Loucy (cell line): ENCODE data around the gene MMP11.

ENCODE experiments used
- H2AFZ ChIP-seq: fragments of 200-600 bp; sonication (generic); 2 replicates; pipeline ENCODE4 v1.6.0; 2016; ENCODE audit warnings: antibody characterized with exemption, mild to moderate bottlenecking, low read length, moderate library complexity
- H3F3A ChIP-seq: fragments of 200-600 bp; 2 replicates; pipeline ENCODE4 v1.6.0; 2016; ENCODE audit warnings: antibody characterized with exemption, low read depth, mild to moderate bottlenecking
- H3K27me3 ChIP-seq: fragments of 200-600 bp; sonication (generic); 2 replicates; pipeline ENCODE4 v1.6.1; 2014; ENCODE audit warnings: low read length, mild to moderate bottlenecking; ENCODE audit not compliant: insufficient read depth, poor library complexity, severe bottlenecking
- H3K36me3 ChIP-seq: fragments of 200-600 bp; sonication (generic); 2 replicates; pipeline ENCODE4 v1.6.1; 2016; ENCODE audit warnings: low read length; ENCODE audit not compliant: insufficient read depth
- H3K4me1 ChIP-seq: fragments of 200-600 bp; sonication (generic); 2 replicates; pipeline ENCODE4 v1.5.1; 2014; ENCODE audit warnings: low read length, mild to moderate bottlenecking; ENCODE audit not compliant: insufficient read depth, poor library complexity, severe bottlenecking
- H3K4me2 ChIP-seq: fragments of 200-600 bp; sonication (generic); 2 replicates; pipeline ENCODE4 v1.6.0; 2014; ENCODE audit warnings: antibody characterized with exemption, low read length, low read depth, mild to moderate bottlenecking; ENCODE audit not compliant: poor library complexity, severe bottlenecking
- H3K4me3 ChIP-seq: fragments of 200-600 bp; sonication (generic); 2 replicates; pipeline ENCODE4 v1.5.1; 2014; ENCODE audit warnings: low read length, mild to moderate bottlenecking, mixed read lengths; ENCODE audit not compliant: poor library complexity, severe bottlenecking
- H3K79me2 ChIP-seq: fragments of 200-600 bp; sonication (generic); 2 replicates; pipeline ENCODE4 v1.6.1; 2014; ENCODE audit warnings: low read length; ENCODE audit not compliant: insufficient read depth
- H3K9ac ChIP-seq: fragments of 200-600 bp; sonication (generic); 2 replicates; pipeline ENCODE4 v1.6.0; 2014; ENCODE audit warnings: mild to moderate bottlenecking, low read depth, low read length, moderate library complexity; ENCODE audit not compliant: poor library complexity, severe bottlenecking
- H3K9me2 ChIP-seq: fragments of 200-600 bp; sonication (generic); replicated peaks from 2 replicates; pipeline ENCODE4 v1.6.1; 2016; ENCODE audit warnings: low read depth, low read length, mixed read lengths
- H3K9me3 ChIP-seq: fragments of 200-600 bp; sonication (generic); 2 replicates; pipeline ENCODE4 v1.6.1; 2014; ENCODE audit warnings: mild to moderate bottlenecking, antibody characterized with exemption, low read length, low read depth; ENCODE audit not compliant: insufficient read depth
- H4K20me1 ChIP-seq: fragments of 200-600 bp; sonication (generic); 2 replicates; pipeline ENCODE4 v1.6.0; 2014; ENCODE audit warnings: antibody characterized with exemption, low read length, mild to moderate bottlenecking; ENCODE audit not compliant: insufficient read depth, poor library complexity, severe bottlenecking
- EZH2phosphoT487 ChIP-seq: fragments of 200-600 bp; IDR thresholded peaks from 2 replicates; pipeline ENCODE4 v1.6.1; 2018; ENCODE audit warnings: antibody characterized with exemption, mild to moderate bottlenecking, moderate library complexity, borderline replicate concordance
- TF ChIP-seq, protein P1 (sequence below): fragments of 200-600 bp; sonication (generic); conservative IDR thresholded peaks from 2 replicates; pipeline ENCODE4 v1.5.1; 2014; ENCODE audit warnings: mild to moderate bottlenecking, antibody characterized with exemption, low read length

MMP11 gene

DNA sequence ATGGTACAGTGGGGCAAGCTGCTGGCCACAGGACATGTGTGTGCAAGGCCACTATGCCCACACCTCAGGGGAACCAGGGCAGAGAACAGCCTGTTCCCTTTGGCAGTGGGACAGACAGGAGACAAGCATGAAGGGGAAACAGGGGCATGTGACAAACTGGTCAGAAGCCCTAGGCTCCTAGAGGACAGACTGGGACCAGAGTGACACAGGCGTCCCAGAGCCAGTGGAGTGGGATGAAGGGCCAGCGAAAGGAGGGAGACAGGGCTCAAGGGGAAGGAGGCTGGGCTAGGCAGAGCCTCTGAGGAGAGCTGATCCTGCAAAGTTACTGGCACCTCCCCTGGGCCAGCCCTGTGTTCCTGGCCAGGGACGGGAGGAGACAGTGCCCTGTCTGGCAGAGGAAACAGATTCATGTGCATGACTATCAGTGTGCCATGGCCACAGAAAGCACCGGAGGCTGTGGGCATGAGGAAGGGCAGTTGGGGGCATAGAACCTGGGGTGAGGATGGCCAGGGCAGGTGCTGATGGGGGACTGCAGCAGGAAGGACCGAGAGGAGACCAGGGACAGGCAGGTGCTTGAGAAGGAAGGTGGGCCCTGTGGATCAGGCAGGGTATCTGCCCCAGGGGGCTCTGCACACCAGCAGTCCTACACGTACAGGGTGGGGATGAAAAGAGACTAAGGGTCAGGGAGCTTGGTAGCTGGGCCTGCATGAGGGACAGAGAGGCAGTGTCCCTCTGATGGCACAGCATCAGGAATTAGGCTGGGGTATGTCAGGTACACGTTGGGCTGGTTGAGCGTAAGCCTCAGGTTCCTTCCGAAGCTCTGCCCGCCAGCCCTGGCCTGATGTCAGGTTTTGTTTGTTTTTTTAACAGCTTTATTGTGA lies 56.4 kb downstream of the MMP11 start:
- Histone ChIP-seq H3K79me2 (peaks cover 10% of the 10 kb centered on the region; the same call in 1 of the 2 replicates), H2AFZ (no peak overlapping the region), H3K27me3 (no peaks in the 10 kb centered on the region), H3K9me2 (no peaks in the 10 kb centered on the region), H3K9me3 (no peaks in the 10 kb centered on the region), H3K4me3 (no peak overlapping the region), H4K20me1 (peaks cover 6% of the 10 kb centered on the region), H3K9ac (no peak overlapping the region), H3K36me3 (peaks cover 85% of the 10 kb centered on the region; the same call in 1 of the 2 replicates), H3F3A (no peaks in the 10 kb centered on the region), H3K4me1 (no peaks in the 10 kb centered on the region), H3K4me2 (no peak overlapping the region)
- TF ChIP-seq, protein P1, sequence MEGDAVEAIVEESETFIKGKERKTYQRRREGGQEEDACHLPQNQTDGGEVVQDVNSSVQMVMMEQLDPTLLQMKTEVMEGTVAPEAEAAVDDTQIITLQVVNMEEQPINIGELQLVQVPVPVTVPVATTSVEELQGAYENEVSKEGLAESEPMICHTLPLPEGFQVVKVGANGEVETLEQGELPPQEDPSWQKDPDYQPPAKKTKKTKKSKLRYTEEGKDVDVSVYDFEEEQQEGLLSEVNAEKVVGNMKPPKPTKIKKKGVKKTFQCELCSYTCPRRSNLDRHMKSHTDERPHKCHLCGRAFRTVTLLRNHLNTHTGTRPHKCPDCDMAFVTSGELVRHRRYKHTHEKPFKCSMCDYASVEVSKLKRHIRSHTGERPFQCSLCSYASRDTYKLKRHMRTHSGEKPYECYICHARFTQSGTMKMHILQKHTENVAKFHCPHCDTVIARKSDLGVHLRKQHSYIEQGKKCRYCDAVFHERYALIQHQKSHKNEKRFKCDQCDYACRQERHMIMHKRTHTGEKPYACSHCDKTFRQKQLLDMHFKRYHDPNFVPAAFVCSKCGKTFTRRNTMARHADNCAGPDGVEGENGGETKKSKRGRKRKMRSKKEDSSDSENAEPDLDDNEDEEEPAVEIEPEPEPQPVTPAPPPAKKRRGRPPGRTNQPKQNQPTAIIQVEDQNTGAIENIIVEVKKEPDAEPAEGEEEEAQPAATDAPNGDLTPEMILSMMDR: no peak
- TF ChIP-seq EZH2phosphoT487: no peak

DNA sequence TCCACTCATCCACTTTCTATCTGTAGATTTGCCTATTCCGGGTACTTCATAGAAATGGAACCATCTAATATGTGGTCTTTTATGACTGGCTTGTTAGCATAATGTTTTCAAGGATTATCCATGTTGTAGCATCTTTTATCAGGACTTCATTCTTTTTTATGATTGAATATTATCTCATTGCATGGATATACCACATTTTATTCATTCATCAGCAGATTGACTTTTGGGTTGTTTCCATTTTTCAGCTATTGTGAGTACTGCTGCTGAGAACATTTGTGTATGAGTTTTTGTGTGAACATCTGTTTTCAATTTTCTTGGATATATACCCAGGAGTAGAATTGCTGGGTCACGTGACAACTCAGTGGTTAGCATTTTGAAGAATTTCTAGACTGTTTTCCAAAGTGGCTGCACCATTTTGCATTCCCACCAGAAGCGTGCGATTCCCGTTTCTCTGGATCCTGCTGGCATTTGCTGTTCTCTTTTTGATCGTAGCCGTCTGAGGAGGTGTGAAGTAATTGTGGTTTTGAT lies 57.3 kb downstream of the MMP11 start:
- H3K4me1 ChIP-seq: no peaks in the 10 kb centered on the region
- peaks cover 10% of the 10 kb centered on the region; the same call in 1 of the 2 replicates for H3K79me2 ChIP-seq
- H3K36me3 ChIP-seq: peaks cover 83% of the 10 kb centered on the region; the same call in 1 of the 2 replicates

DNA sequence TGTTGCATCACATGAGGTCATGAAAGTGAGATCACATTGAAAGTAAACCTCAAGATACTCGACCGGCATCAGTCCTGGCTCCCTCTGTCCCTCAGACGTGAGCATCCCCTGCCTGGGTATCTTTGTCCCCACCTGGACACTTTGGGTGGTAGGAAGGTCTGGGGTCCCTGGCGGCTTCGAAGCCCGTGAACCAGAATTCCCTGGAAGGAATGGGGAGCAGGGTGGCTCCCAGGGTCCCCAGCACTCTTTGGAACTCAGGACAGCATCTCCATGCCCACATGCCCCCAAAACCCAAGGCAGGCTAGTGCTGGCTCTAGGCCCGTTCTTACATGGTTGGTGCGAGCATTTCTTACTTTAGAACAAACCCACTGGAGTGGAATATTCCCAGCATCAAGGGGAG lies 58.6 kb downstream of the MMP11 start:
- Histone ChIP-seq H3K79me2 (peaks cover 10% of the 10 kb centered on the region; the same call in 1 of the 2 replicates), H3K4me2 (no peak overlapping the region), H3F3A (no peaks in the 10 kb centered on the region), H3K9ac (no peak overlapping the region), H2AFZ (no peak overlapping the region), H4K20me1 (peaks cover 6% of the 10 kb centered on the region), H3K27me3 (no peaks in the 10 kb centered on the region), H3K9me3 (no peaks in the 10 kb centered on the region), H3K4me1 (no peaks in the 10 kb centered on the region), H3K4me3 (no peak overlapping the region), H3K9me2 (no peaks in the 10 kb centered on the region), H3K36me3 (peaks cover 85% of the 10 kb centered on the region; the same call in 1 of the 2 replicates)
- no peak for TF ChIP-seq EZH2phosphoT487
- TF ChIP-seq, protein P1: no peak

More for the DNA sequence above, 57.3 kb downstream of the MMP11 start:
- Histone ChIP-seq H3K9me3 (no peaks in the 10 kb centered on the region), H3K4me2 (no peak overlapping the region), H3K4me3 (no peak overlapping the region), H3K27me3 (no peaks in the 10 kb centered on the region), H2AFZ (no peak overlapping the region), H3F3A (no peaks in the 10 kb centered on the region), H4K20me1 (peaks cover 6% of the 10 kb centered on the region), H3K9ac (no peak overlapping the region), H3K9me2 (no peaks in the 10 kb centered on the region)
- TF ChIP-seq, protein P1: no peak
- no peak for TF ChIP-seq EZH2phosphoT487
